Prostate gland (tissue), 2 donors: ENCODE data around the gene EPHA2.

Experiments used
- POLR2A ChIP-seq: fragments of 450-650 bp; IDR thresholded peaks from one replicate; pipeline ENCODE4 v1.6.1; 2016; ENCODE audit warnings: antibody characterized with exemption, mild to moderate bottlenecking
- POLR2AphosphoS5 ChIP-seq: sonication (generic); formaldehyde crosslinking; IDR thresholded peaks from one replicate; pipeline ENCODE4 v1.6.1; 2017; ENCODE audit warnings: antibody characterized with exemption
- TF ChIP-seq, protein P1 (sequence below), 4 experiments: fragments of 200-600 bp in 2 of 4; fragments of 450-650 bp in 2 of 4; sonication (generic) in 2 of 4; IDR thresholded peaks; 1 replicate in 3 of 4; 2 replicates in 1 of 4; pipeline ENCODE4 v1.5.1; 2016 to 2019; ENCODE audit warnings: antibody characterized with exemption in 4 of 4, mild to moderate bottlenecking in 2 of 4, moderate library complexity in 2 of 4

DNA sequence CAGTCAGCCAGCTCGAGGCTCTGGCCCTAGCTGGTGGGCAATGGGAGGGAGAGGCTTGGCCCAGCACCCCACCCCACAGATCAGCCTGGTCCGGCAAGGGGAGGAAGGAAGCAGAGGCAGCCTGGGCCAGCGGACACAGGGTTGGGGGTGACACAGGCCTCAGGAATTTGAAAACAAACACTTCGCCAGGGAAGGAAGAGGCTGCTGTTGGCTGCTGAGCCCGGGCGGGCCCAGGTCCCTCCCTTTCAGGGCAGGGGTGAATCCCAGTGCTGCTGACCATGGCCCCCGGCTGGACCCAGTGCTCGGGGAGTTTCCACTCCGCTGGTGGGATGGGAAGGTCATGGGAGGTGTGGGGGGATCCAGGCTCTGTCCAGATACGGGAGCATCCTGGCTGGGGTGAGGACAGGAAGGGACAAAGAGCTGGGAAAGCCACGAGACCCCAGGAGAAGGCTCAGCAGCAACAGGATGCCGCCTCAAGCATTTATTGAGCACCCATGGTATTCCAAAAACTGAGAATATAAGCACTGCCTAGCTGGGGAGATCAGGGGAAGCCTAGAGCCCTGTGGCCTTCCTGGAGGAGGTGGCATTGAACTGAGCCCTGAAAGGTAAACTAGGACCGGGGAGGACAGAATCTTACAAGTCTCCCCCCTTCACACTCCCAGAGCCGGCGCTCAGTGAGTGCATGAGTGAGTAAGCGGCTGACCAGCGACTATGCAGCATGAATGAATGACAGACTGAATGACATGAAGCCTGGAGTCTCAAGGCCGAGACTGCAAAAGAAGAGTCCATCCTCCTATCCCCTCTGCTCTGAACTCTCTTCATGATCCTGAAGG, 26.2 kb upstream of the EPHA2 start:
- TF ChIP-seq, protein P1, sequence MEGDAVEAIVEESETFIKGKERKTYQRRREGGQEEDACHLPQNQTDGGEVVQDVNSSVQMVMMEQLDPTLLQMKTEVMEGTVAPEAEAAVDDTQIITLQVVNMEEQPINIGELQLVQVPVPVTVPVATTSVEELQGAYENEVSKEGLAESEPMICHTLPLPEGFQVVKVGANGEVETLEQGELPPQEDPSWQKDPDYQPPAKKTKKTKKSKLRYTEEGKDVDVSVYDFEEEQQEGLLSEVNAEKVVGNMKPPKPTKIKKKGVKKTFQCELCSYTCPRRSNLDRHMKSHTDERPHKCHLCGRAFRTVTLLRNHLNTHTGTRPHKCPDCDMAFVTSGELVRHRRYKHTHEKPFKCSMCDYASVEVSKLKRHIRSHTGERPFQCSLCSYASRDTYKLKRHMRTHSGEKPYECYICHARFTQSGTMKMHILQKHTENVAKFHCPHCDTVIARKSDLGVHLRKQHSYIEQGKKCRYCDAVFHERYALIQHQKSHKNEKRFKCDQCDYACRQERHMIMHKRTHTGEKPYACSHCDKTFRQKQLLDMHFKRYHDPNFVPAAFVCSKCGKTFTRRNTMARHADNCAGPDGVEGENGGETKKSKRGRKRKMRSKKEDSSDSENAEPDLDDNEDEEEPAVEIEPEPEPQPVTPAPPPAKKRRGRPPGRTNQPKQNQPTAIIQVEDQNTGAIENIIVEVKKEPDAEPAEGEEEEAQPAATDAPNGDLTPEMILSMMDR (IDR thresholded peaks at IDR 0.05), result no peak
- TF ChIP-seq POLR2AphosphoS5 (peak; percentile 88), POLR2A (no peak)
